Liver (tissue), 9 donors: ENCODE measurements around the gene WDR27. TPM values are rescaled to one million over a fixed set of nuclear protein-coding genes. Genes with fewer than 3 reads are reported as not detected.

Experiments used
- DNase-seq: peaks from one replicate; pipeline ENCODE4 v3.0.0-alpha.2; 2017; ENCODE audit warnings: low spot score
- H3K27ac ChIP-seq, 2 donors: one replicate each; pipeline ENCODE4 v1.7.0; 2013; ENCODE audit warnings: inconsistent platforms in 2 of 2, low read length in 2 of 2, control low read depth in 1 of 2, low read depth in 1 of 2, mild to moderate bottlenecking in 1 of 2
- H3K27me3 ChIP-seq, 4 donors: one replicate each; pipeline versions ENCODE4 v1.6.1 to v1.7.0; 2013; ENCODE audit warnings: low read length in 3 of 4, inconsistent platforms in 1 of 4, mild to moderate bottlenecking in 1 of 4, moderate library complexity in 1 of 4; ENCODE audit not compliant: control insufficient read depth in 4 of 4, insufficient read depth in 4 of 4
- H3K36me3 ChIP-seq, 4 donors: one replicate each; pipeline versions ENCODE4 v1.6.1 to v1.7.0; 2013; ENCODE audit warnings: low read length in 3 of 4, mild to moderate bottlenecking in 3 of 4, low read depth in 1 of 4, moderate library complexity in 1 of 4; ENCODE audit not compliant: control insufficient read depth in 4 of 4, insufficient read depth in 3 of 4
- H3K4me1 ChIP-seq, 4 donors: one replicate each; pipeline versions ENCODE4 v1.6.1 to v1.7.0; 2013; ENCODE audit warnings: low read length in 3 of 4, mild to moderate bottlenecking in 3 of 4, moderate library complexity in 1 of 4; ENCODE audit not compliant: control insufficient read depth in 4 of 4, insufficient read depth in 4 of 4
- H3K4me3 ChIP-seq, 3 donors: one replicate each; pipeline versions ENCODE4 v1.6.1 to v1.7.0; 2013; ENCODE audit warnings: low read length in 3 of 3, control low read depth in 1 of 3, low read depth in 1 of 3, mild to moderate bottlenecking in 1 of 3
- H3K9ac ChIP-seq, 2 donors: one replicate each; pipeline ENCODE4 v1.7.0; 2013; ENCODE audit warnings: low read length in 2 of 2, mild to moderate bottlenecking in 2 of 2, moderate library complexity in 2 of 2, control low read depth in 1 of 2, low read depth in 1 of 2
- H3K9me3 ChIP-seq, 4 donors: one replicate each; pipeline versions ENCODE4 v1.6.1 to v1.7.0; 2013; ENCODE audit warnings: low read length in 3 of 4; ENCODE audit not compliant: control insufficient read depth in 4 of 4
- ATF3 ChIP-seq: IDR thresholded peaks from 2 replicates; pipeline ENCODE4 v1.6.1; 2016; ENCODE audit warnings: antibody characterized with exemption
- CTCF ChIP-seq: fragments of 150-350 bp; IDR thresholded peaks from 2 replicates; pipeline ENCODE4 v1.5.1; 2017; ENCODE audit warnings: improper control_type of control experiment, low read depth, low read length; ENCODE audit not compliant: missing input control
- EGR1 ChIP-seq, 2 donors: IDR thresholded peaks; 2 replicates each; pipeline ENCODE4 v1.6.1; 2016 to 2018; ENCODE audit warnings: antibody characterized with exemption in 2 of 2, low read depth in 2 of 2
- FOXA1 ChIP-seq: IDR thresholded peaks from 2 replicates; pipeline ENCODE4 v1.6.1; 2016; ENCODE audit warnings: antibody characterized with exemption
- FOXA2 ChIP-seq: IDR thresholded peaks from 2 replicates; pipeline ENCODE4 v1.6.1; 2016; ENCODE audit warnings: antibody characterized with exemption
- GABPA ChIP-seq, 2 donors: IDR thresholded peaks in 1 of 2; conservative IDR thresholded peaks in 1 of 2; 2 replicates each; pipeline ENCODE4 v1.6.1; 2016; ENCODE audit warnings: antibody characterized with exemption in 2 of 2, mild to moderate bottlenecking in 1 of 2, moderate library complexity in 1 of 2
- HNF4A ChIP-seq, 2 donors: conservative IDR thresholded peaks; 2 replicates each; pipeline ENCODE4 v1.6.1; 2016; ENCODE audit warnings: antibody characterized with exemption in 2 of 2, mild to moderate bottlenecking in 2 of 2
- JUND ChIP-seq, 2 donors: IDR thresholded peaks; 2 replicates each; pipeline ENCODE4 v1.6.1; 2016; ENCODE audit warnings: antibody characterized with exemption in 2 of 2
- MAX ChIP-seq: IDR thresholded peaks from 2 replicates; pipeline ENCODE4 v1.6.1; 2016; ENCODE audit warnings: antibody characterized with exemption
- NR2F2 ChIP-seq: IDR thresholded peaks from 2 replicates; pipeline ENCODE4 v1.6.1; 2016; ENCODE audit warnings: antibody characterized with exemption
- RAD21 ChIP-seq, 2 donors: IDR thresholded peaks; 2 replicates each; pipeline ENCODE4 v1.6.1; 2016; ENCODE audit warnings: antibody characterized with exemption in 2 of 2, mild to moderate bottlenecking in 2 of 2
- REST ChIP-seq: IDR thresholded peaks from 2 replicates; pipeline ENCODE4 v1.6.1; 2016; ENCODE audit warnings: antibody characterized with exemption, mild to moderate bottlenecking
- RXRA ChIP-seq, 2 donors: IDR thresholded peaks; 2 replicates each; pipeline ENCODE4 v1.6.1; 2017 to 2018; ENCODE audit warnings: antibody characterized with exemption in 2 of 2, mild to moderate bottlenecking in 1 of 2
- SP1 ChIP-seq: IDR thresholded peaks from 2 replicates; pipeline ENCODE4 v1.6.1; 2018; ENCODE audit warnings: antibody characterized with exemption, mild to moderate bottlenecking
- TAF1 ChIP-seq: conservative IDR thresholded peaks from 2 replicates; pipeline ENCODE4 v1.6.1; 2016; ENCODE audit warnings: antibody characterized with exemption, mild to moderate bottlenecking
- YY1 ChIP-seq: IDR thresholded peaks from 2 replicates; pipeline ENCODE4 v1.6.1; 2016; ENCODE audit warnings: antibody characterized with exemption, mild to moderate bottlenecking
- ZBTB33 ChIP-seq: IDR thresholded peaks from 2 replicates; pipeline ENCODE4 v1.6.1; 2016; ENCODE audit warnings: antibody characterized with exemption
- WGBS: extraction: QIAGEN DNeasy Blood & Tissue Kit; methylation state at CpG from one replicate; pipeline ENCODE4 v1.1.7; 2013; 5-methylcytosine and 5-hydroxymethylcytosine counted together
- polyA plus RNA-seq, 2 donors: library from polyadenylated mRNA; stranded (reverse) in 1 of 2; unstranded in 1 of 2; fragments of 200-250 nt in 1 of 2; fragments of >200 nt in 1 of 2; fragmentation: Nextera tagmentation in 1 of 2; extraction: Ambion mirVana in 1 of 2; gene quantifications; one replicate each; pipeline versions ENCODE4 v1.2.1 to v1.2.3, GENCODE V29; 2013 to 2015
- total RNA-seq, 2 donors: library from RNA; depleted of rRNA; stranded (reverse); fragments of >200 nt; gene quantifications; one replicate each; pipeline ENCODE4 v1.2.3, GENCODE V29; 2014
- donor health status: healthy.
- donor health status: healthy.
- donor health status: healthy.
- donor health status: healthy.
- donor health status: healthy.

WDR27 gene
- total and polyA plus RNA-seq, 4 donors: 3.7 to 20.1 (median 7.7) TPM

- H3K9ac ChIP-seq: no peak overlapping the region
- no peaks in the 10 kb centered on the region for H3K4me1 ChIP-seq
- TF ChIP-seq RAD21 (IDR thresholded peaks at IDR 0.05) (no peak), HNF4A (conservative IDR thresholded peaks at IDR 0.05) (no peak), RXRA (IDR thresholded peaks at IDR 0.05) (no peak), SP1 (no peak), JUND (IDR thresholded peaks at IDR 0.05) (no peak), FOXA2 (no peak), EGR1 (IDR thresholded peaks at IDR 0.05; ENCODE audit: low read depth in 2 of 2) (no peak), GABPA (IDR thresholded peaks at IDR 0.05 in 1 of 2, conservative IDR thresholded peaks at IDR 0.05 in 1 of 2) (no peak)
- no peak for DNase-seq
- H3K27me3 ChIP-seq: no peaks in the 10 kb centered on the region
- H3K36me3 ChIP-seq: no peaks in the 10 kb centered on the region
- peaks cover 5 to 11% (median 8%) of the 10 kb centered on the region in 4 donors for H3K9me3 ChIP-seq
- H3K27ac ChIP-seq: no peak overlapping the region
- 85% methylated on average over 4 of the region's 4 CpGs for WGBS
- H3K4me3 ChIP-seq: no peak overlapping the region
Observed at GRCh38 chr6:169415179-169415578, 286.6 kb downstream of the WDR27 start.

- Histone ChIP-seq H3K9ac (no peak overlapping the region), H3K9me3 (peaks cover 5 to 11% (median 8%) of the 10 kb centered on the region in 4 donors), H3K27ac (no peak overlapping the region), H3K27me3 (no peaks in the 10 kb centered on the region), H3K4me3 (no peak overlapping the region), H3K4me1 (no peaks in the 10 kb centered on the region), H3K36me3 (no peaks in the 10 kb centered on the region)
- WGBS: 81% methylated on average over 5 of the region's 5 CpGs
- TF ChIP-seq SP1 (no peak), JUND (IDR thresholded peaks at IDR 0.05) (no peak), FOXA2 (no peak), HNF4A (conservative IDR thresholded peaks at IDR 0.05) (no peak), CTCF (no peak), RXRA (IDR thresholded peaks at IDR 0.05) (no peak), ATF3 (no peak), FOXA1 (no peak), NR2F2 (no peak), EGR1 (IDR thresholded peaks at IDR 0.05; ENCODE audit: low read depth in 2 of 2) (no peak), GABPA (IDR thresholded peaks at IDR 0.05 in 1 of 2, conservative IDR thresholded peaks at IDR 0.05 in 1 of 2) (no peak), MAX (no peak), TAF1 (no peak), ZBTB33 (no peak), YY1 (no peak), REST (no peak)
- DNase-seq: no peak
Observed at GRCh38 chr6:169411722-169412121, 290.1 kb downstream of the WDR27 start.
